Measurements from ENCODE around the gene MRAS.
"Not testable (repeated sequence)": the region's sequence is repeated elsewhere in the genome, so short reads cannot be mapped to it uniquely, and the experiment has no call there.

MRAS gene

GRCh38 chr3:138369151-138369900, 20.9 kb downstream of the MRAS start:
- DNase-seq = no peak

- DNase-seq = no peak
Observed at GRCh38 chr3:138370321-138370720, 21.9 kb downstream of the MRAS start.

GRCh38 chr3:138371070-138371965, 22.9 kb downstream of the MRAS start:
- no peak for DNase-seq

- no peak for DNase-seq
Observed at GRCh38 chr3:138373087-138373735, 24.8 kb downstream of the MRAS start.

GRCh38 chr3:138373736-138374094, 25.3 kb downstream of the MRAS start:
- DNase-seq = no peak

- DNase-seq = no peak
Observed at GRCh38 chr3:138374573-138375134, 26.3 kb downstream of the MRAS start.

GRCh38 chr3:138375447-138375846, 27.1 kb downstream of the MRAS start:
- DNase-seq = no peak

GRCh38 chr3:138376663-138377062, 28.3 kb downstream of the MRAS start:
- DNase-seq = no peak

- not testable (repeated sequence) for DNase-seq
Observed at GRCh38 chr3:138377212-138377611, 28.8 kb downstream of the MRAS start.

GRCh38 chr3:138377804-138378203, 29.4 kb downstream of the MRAS start:
- no peak for DNase-seq

GRCh38 chr3:138378331-138378730, 30.0 kb downstream of the MRAS start:
- no peak for DNase-seq

- DNase-seq = no peak
Observed at GRCh38 chr3:138378990-138379389, 30.6 kb downstream of the MRAS start.

GRCh38 chr3:138381413-138381901, 33.1 kb downstream of the MRAS start:
- no peak for DNase-seq

GRCh38 chr3:138381950-138382715, 33.8 kb downstream of the MRAS start:
- no peak for DNase-seq

GRCh38 chr3:138383715-138384465, 35.5 kb downstream of the MRAS start:
- DNase-seq = no peak

- DNase-seq = no peak
Observed at GRCh38 chr3:138384531-138384930, 36.2 kb downstream of the MRAS start.

GRCh38 chr3:138384976-138385375, 36.6 kb downstream of the MRAS start:
- no peak for DNase-seq

GRCh38 chr3:138389144-138389601, 40.8 kb downstream of the MRAS start:
- DNase-seq = no peak

- no peak for DNase-seq
Observed at GRCh38 chr3:138389841-138390581, 41.6 kb downstream of the MRAS start.

GRCh38 chr3:138390582-138390932, 42.2 kb downstream of the MRAS start:
- DNase-seq = no peak

- no peak for DNase-seq
Observed at GRCh38 chr3:138394156-138394555, 45.8 kb downstream of the MRAS start.

Data from NCI-H1105 treated with DMSO at 0.1 percent for 48 hours (cell line).